HCT116 (cell line): ENCODE data around the gene PYGO2. TPM values are rescaled to one million over a fixed set of nuclear protein-coding genes. Genes with fewer than 3 reads are reported as not detected.
A peak's percentile ranks its signal among the peaks of the same experiment; 100 is the strongest.

ENCODE experiments used
- ATAC-seq: fragments of 200-7000 bp; cut with Tn5 transposase; 2 replicates; pipeline ENCODE4 v1.9.1; 2020; ENCODE audit warnings: mild to moderate bottlenecking, moderate library complexity
- BruUV-seq: library from RNA; stranded (reverse); fragments of 400-500 nt; replicated peaks from 2 replicates; lab custom pipeline; 2021; lab: Mats Ljungman, UMichigan
- CTCF ChIA-PET: fragments of 300-600 bp; sonication (Branson Sonifier 250); formaldehyde crosslinking; loops from one replicate; lab custom pipeline; 2021; ENCODE audit warnings: antibody characterized with exemption; lab: Charles Lee
- POLR2A ChIA-PET: fragments of 300-600, 350-600 bp; sonication (Branson Sonifier 250); formaldehyde crosslinking; loops from one replicate; lab custom pipeline; 2021; ENCODE audit warnings: antibody characterized with exemption; lab: Charles Lee
- RAD21 ChIA-PET, 2 experiments: fragments of 300-600 bp; sonication (Branson Sonifier 250); formaldehyde crosslinking; loops; one replicate each; lab custom pipeline; 2023; ENCODE audit warnings: low total read pairs in 2 of 2; ENCODE audit not compliant: uncharacterized antibody in 2 of 2, unreplicated experiment in 2 of 2, low non-redundant PET in 1 of 2; lab: Charles Lee
- DNase-seq: peaks from one replicate; pipeline ENCODE4 v3.0.0-alpha.2; 2010; ENCODE audit warnings: low read depth, low spot score
- H2AFZ ChIP-seq: fragments of 200-600 bp; shearing (Covaris generic), sonication (generic); 2 replicates; pipeline ENCODE4 v1.6.1; 2017; ENCODE audit warnings: low read depth, mixed run types, mixed read lengths, antibody characterized with exemption, low read length; ENCODE audit not compliant: poor library complexity, severe bottlenecking
- H3K27ac ChIP-seq: 2 replicates; pipeline ENCODE4 v1.5.1; 2012; ENCODE audit warnings: low read depth, low read length
- H3K27me3 ChIP-seq: fragments of 200-600 bp; sonication (generic); 2 replicates; pipeline ENCODE4 v1.6.1; 2016; ENCODE audit warnings: mixed run types, low read length, mixed read lengths; ENCODE audit not compliant: insufficient read depth
- H3K36me3 ChIP-seq, 2 experiments: fragments of 200-500 bp in 1 of 2; fragments of 200-600 bp in 1 of 2; sonication (Bioruptor generic) in 1 of 2; sonication (generic) in 1 of 2; 2 replicates each; pipeline versions ENCODE4 v1.5.1 to v1.6.1; 2014 to 2016; ENCODE audit warnings: low read length in 2 of 2, inconsistent platforms in 1 of 2, mixed read lengths in 1 of 2, mixed run types in 1 of 2; ENCODE audit not compliant: insufficient read depth in 2 of 2, control insufficient read depth in 1 of 2
- H3K4me1 ChIP-seq, 2 experiments: fragments of 200-600 bp in 1 of 2; sonication (generic) in 1 of 2; 2 replicates each; pipeline versions ENCODE4 v1.5.1 to v1.6.1; 2012 to 2017; ENCODE audit warnings: low read length in 2 of 2, inconsistent platforms in 1 of 2, mild to moderate bottlenecking in 1 of 2, mixed read lengths in 1 of 2, mixed run types in 1 of 2, moderate library complexity in 1 of 2; ENCODE audit not compliant: insufficient read depth in 2 of 2, control insufficient read depth in 1 of 2
- H3K4me2 ChIP-seq: fragments of 200-600 bp; sonication (generic); 2 replicates; pipeline ENCODE4 v1.6.1; 2017; ENCODE audit warnings: mixed run types, low read length, mixed read lengths
- H3K4me3 ChIP-seq, 2 experiments: fragments of 200-600 bp in 1 of 2; sonication (generic) in 1 of 2; replicated peaks in 1 of 2; 2 replicates each; pipeline ENCODE4 v1.5.1; 2011 to 2016; ENCODE audit warnings: low read length in 2 of 2, control low read depth in 1 of 2, low read depth in 1 of 2, mild to moderate bottlenecking in 1 of 2, mixed read lengths in 1 of 2, mixed run types in 1 of 2
- H3K79me2 ChIP-seq: fragments of 200-600 bp; sonication (generic); 2 replicates; pipeline ENCODE4 v1.6.1; 2017; ENCODE audit warnings: mild to moderate bottlenecking, mixed run types, low read length, moderate library complexity, mixed read lengths; ENCODE audit not compliant: insufficient read depth
- H3K9ac ChIP-seq: fragments of 200-600 bp; sonication (generic); 2 replicates; pipeline ENCODE4 v1.6.1; 2016; ENCODE audit warnings: low read length, mixed read lengths
- H3K9me2 ChIP-seq: fragments of 200-600 bp; sonication (generic), shearing (Covaris generic); 2 replicates; pipeline ENCODE4 v1.6.1; 2017; ENCODE audit warnings: mixed run types, mild to moderate bottlenecking, moderate library complexity; ENCODE audit not compliant: insufficient read depth
- H3K9me3 ChIP-seq, 2 experiments: fragments of 200-500 bp in 1 of 2; fragments of 200-600 bp in 1 of 2; sonication (Bioruptor generic) in 1 of 2; sonication (generic) in 1 of 2; 2 replicates each; pipeline ENCODE4 v1.6.1; 2014 to 2017; ENCODE audit warnings: low read length in 2 of 2, mixed read lengths in 2 of 2, inconsistent platforms in 1 of 2, low read depth in 1 of 2, mild to moderate bottlenecking in 1 of 2, mixed run types in 1 of 2, moderate library complexity in 1 of 2; ENCODE audit not compliant: control insufficient read depth in 1 of 2, insufficient read depth in 1 of 2
- H4K20me1 ChIP-seq: fragments of 200-600 bp; sonication (generic), shearing (Covaris generic); 2 replicates; pipeline ENCODE4 v1.6.1; 2017; ENCODE audit warnings: mixed run types, mild to moderate bottlenecking, moderate library complexity; ENCODE audit not compliant: insufficient read depth
- CEBPB ChIP-seq: IDR thresholded peaks from 2 replicates; pipeline ENCODE4 v1.6.1; 2012; ENCODE audit warnings: low read depth
- SIN3A ChIP-seq: IDR thresholded peaks from 2 replicates; pipeline ENCODE4 v1.6.1; 2012; ENCODE audit warnings: low read depth
- SP1 ChIP-seq: IDR thresholded peaks from 2 replicates; pipeline ENCODE4 v1.6.1; 2012; ENCODE audit warnings: low read depth
- TCF7L2 ChIP-seq: IDR thresholded peaks from 2 replicates; pipeline ENCODE4 v1.7.0; 2011; ENCODE audit warnings: borderline replicate concordance, inconsistent platforms; ENCODE audit not compliant: insufficient read depth, insufficient read length; ENCODE audit errors: extremely low read depth
- ZBTB33 ChIP-seq: IDR thresholded peaks from 2 replicates; pipeline ENCODE4 v1.6.1; 2011; ENCODE audit warnings: mild to moderate bottlenecking, low read length, moderate library complexity; ENCODE audit not compliant: insufficient replicate concordance; ENCODE audit errors: extremely low read depth
- ZFX ChIP-seq: fragments of 450-650 bp; IDR thresholded peaks from 2 replicates; pipeline ENCODE4 v1.6.1; 2017
- intact Hi-C: fragments of 100-400 bp; cut with micrococcal nuclease; formaldehyde crosslinking; loops from 2 replicates; pipeline ENCODE4 v1.10.0; 2022
- total RNA-seq: library from RNA; stranded (reverse); gene quantifications from one replicate; pipeline ENCODE4 v1.2.1, GENCODE V29; 2021; ENCODE audit not compliant: unreplicated experiment

The PYGO2 gene
- total RNA-seq, 1 experiment from 2014 or later: 37.2 TPM

- H3K4me1 ChIP-seq: peaks cover 40 to 64% of the 10 kb centered on the region in 2 experiments
- peak within 1 kb of the TSS; percentile 61 to 70 for H3K4me3 ChIP-seq
- H3K79me2 ChIP-seq: peaks cover 85% of the 10 kb centered on the region
- H3K36me3 ChIP-seq: peaks cover 5 to 23% of the 10 kb centered on the region in 2 experiments
- no peaks in the 10 kb centered on the region for H3K9me3 ChIP-seq
- CTCF ChIA-PET: interaction anchor here (0.7 to 2.6 kb wide), 9 partner anchors 8 to 277 kb away, joined by 3 to 14 read pairs (median 3); partner anchors contain the start of genes ADAM15, FLAD1, KRTCAP2 and PBXIP1
- no peaks in the 10 kb centered on the region for H3K9me2 ChIP-seq
- no TSS peak for BruUV-seq
- DNase-seq: peak; percentile 100
- H4K20me1 ChIP-seq: no peaks in the 10 kb centered on the region
- POLR2A ChIA-PET: interaction anchor here (0.5 to 5.4 kb wide), 20 partner anchors 9 to 1525 kb away, joined by 3 to 46 read pairs (median 5); partner anchors contain the start of genes FLAD1, KRTCAP2, LENEP and PBXIP1
- RAD21 ChIA-PET: interaction anchor here (0.8 kb wide), 2 partner anchors 10 to 25 kb away, joined by 3 to 4 read pairs; no protein-coding TSS in a partner anchor
- H3K27ac ChIP-seq: peak within 1 kb of the TSS; percentile 86
- TF ChIP-seq TCF7L2 (peak; percentile 98), ZBTB33 (peak; percentile 61), SP1 (no peak), CEBPB (no peak), ZFX (no peak), SIN3A (no peak)
- H3K27me3 ChIP-seq: no peaks in the 10 kb centered on the region
- intact Hi-C loops: loop anchor here (1.0 to 5.0 kb wide), 4 partner anchors 27 to 163 kb away; partner anchors contain the start of genes EFNA4 and SLC50A1
- ATAC-seq: peak; percentile 78
- H3K9ac ChIP-seq: peak within 1 kb of the TSS; percentile 86
- H3K4me2 ChIP-seq: peak within 1 kb of the TSS; percentile 90
- no peak within 1 kb of the TSS for H2AFZ ChIP-seq
Observed at GRCh38 chr1:154974102-154974807, 12.7 kb upstream of the PYGO2 start, which contains the start of gene CKS1B. CKS1B (plus strand) TSS chr1:154974681; CDS start chr1:154974746, 65 bp downstream.
